Thyroid gland (tissue), 4 donors: Measurements from ENCODE around the gene MRPS27. TPM values are rescaled to one million over a fixed set of nuclear protein-coding genes. Genes with fewer than 3 reads are reported as not detected.

Source experiments
- DNase-seq, 2 donors: peaks; one replicate each; pipeline ENCODE4 v3.0.0-alpha.2; 2019
- H3K27ac ChIP-seq, 3 donors: fragments of 200-600 bp; sonication (generic); 1 replicate in 2 of 3; 2 replicates in 1 of 3; pipeline ENCODE4 v1.5.1; 2016 to 2019; ENCODE audit warnings: mild to moderate bottlenecking in 1 of 3, moderate library complexity in 1 of 3
- H3K27me3 ChIP-seq: fragments of 200-600 bp; sonication (generic); one replicate; pipeline ENCODE4 v1.5.1; 2019
- H3K36me3 ChIP-seq, 2 donors: fragments of 200-600 bp; sonication (generic); one replicate each; pipeline ENCODE4 v1.5.1; 2016 to 2019
- H3K4me1 ChIP-seq, 2 donors: fragments of 200-600 bp; sonication (generic); one replicate each; pipeline ENCODE4 v1.5.1; 2017 to 2019
- H3K4me3 ChIP-seq, 3 donors: fragments of 200-600 bp; sonication (generic); replicated peaks in 1 of 3; 1 replicate in 2 of 3; 2 replicates in 1 of 3; pipeline ENCODE4 v1.5.1; 2016; ENCODE audit warnings: mild to moderate bottlenecking in 1 of 3
- H3K9me3 ChIP-seq: fragments of 200-600 bp; sonication (generic); one replicate; pipeline ENCODE4 v1.5.1; 2017
- POLR2A ChIP-seq, 2 donors: fragments of 450-650 bp; IDR thresholded peaks; one replicate each; pipeline ENCODE4 v1.6.1; 2017; ENCODE audit warnings: antibody characterized with exemption in 2 of 2, mild to moderate bottlenecking in 2 of 2, moderate library complexity in 1 of 2
- WGBS, 2 donors: methylation state at CpG; one replicate each; pipeline ENCODE4 v1.1.5; 2017; 5-methylcytosine and 5-hydroxymethylcytosine counted together
- intact Hi-C: fragments of 100-400 bp; cut with DNase I; formaldehyde crosslinking; loops from one replicate; pipeline ENCODE4 v1.15.1; 2023
- total RNA-seq, 4 donors: library from RNA; depleted of rRNA; stranded (reverse); fragments of >200 nt; gene quantifications; one replicate each; pipeline ENCODE4 v1.2.3, GENCODE V29; 2016
- TF ChIP-seq, protein P1 (sequence below), 6 experiments: fragments of 200-600 bp in 3 of 6; fragments of 450-650 bp in 3 of 6; sonication (generic) in 3 of 6; IDR thresholded peaks; one replicate each; pipeline ENCODE4 v1.5.1; 2016 to 2019; ENCODE audit warnings: antibody characterized with exemption in 6 of 6, mild to moderate bottlenecking in 2 of 6, inconsistent platforms in 1 of 6, moderate library complexity in 1 of 6

MRPS27 gene
- total RNA-seq, 4 donors from 2014 or later: 71.4 to 86.1 (median 80.4) TPM

DNA sequence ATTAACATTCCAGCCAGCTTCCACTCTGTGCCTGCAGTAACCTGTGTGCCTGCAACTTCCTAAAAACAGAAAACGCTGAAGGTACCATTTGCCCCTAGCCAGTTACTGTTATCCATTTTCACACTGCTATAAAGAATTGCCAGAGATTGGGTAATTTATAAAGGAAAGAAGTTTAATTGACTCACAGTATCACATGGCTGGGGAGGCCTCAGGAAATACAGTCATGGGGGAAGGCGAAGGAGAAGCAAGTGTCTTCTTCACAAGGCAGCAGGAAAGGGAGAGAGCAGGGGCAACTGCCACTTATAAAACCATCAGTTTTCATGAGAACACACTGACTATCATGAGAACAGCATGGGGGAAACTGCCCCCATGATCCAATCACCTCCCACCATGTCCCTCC is 31.3 kb upstream of the MRPS27 start:
- H3K4me1 ChIP-seq: peaks cover 0 to 6% of the 10 kb centered on the region in 2 donors
- no peak overlapping the region for H3K4me3 ChIP-seq
- H3K27me3 ChIP-seq: no peaks in the 10 kb centered on the region
- 95 to 100% methylated on average over 2 of the region's 2 CpGs for WGBS, 2 donors
- no peak for TF ChIP-seq POLR2A (IDR thresholded peaks at IDR 0.05)
- TF ChIP-seq, protein P1, sequence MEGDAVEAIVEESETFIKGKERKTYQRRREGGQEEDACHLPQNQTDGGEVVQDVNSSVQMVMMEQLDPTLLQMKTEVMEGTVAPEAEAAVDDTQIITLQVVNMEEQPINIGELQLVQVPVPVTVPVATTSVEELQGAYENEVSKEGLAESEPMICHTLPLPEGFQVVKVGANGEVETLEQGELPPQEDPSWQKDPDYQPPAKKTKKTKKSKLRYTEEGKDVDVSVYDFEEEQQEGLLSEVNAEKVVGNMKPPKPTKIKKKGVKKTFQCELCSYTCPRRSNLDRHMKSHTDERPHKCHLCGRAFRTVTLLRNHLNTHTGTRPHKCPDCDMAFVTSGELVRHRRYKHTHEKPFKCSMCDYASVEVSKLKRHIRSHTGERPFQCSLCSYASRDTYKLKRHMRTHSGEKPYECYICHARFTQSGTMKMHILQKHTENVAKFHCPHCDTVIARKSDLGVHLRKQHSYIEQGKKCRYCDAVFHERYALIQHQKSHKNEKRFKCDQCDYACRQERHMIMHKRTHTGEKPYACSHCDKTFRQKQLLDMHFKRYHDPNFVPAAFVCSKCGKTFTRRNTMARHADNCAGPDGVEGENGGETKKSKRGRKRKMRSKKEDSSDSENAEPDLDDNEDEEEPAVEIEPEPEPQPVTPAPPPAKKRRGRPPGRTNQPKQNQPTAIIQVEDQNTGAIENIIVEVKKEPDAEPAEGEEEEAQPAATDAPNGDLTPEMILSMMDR (IDR thresholded peaks at IDR 0.05): no peak
- H3K27ac ChIP-seq: no peak overlapping the region
- intact Hi-C loops: no loop called here
- no peaks in the 10 kb centered on the region for H3K36me3 ChIP-seq
- no peak for DNase-seq
- no peaks in the 10 kb centered on the region for H3K9me3 ChIP-seq

DNA sequence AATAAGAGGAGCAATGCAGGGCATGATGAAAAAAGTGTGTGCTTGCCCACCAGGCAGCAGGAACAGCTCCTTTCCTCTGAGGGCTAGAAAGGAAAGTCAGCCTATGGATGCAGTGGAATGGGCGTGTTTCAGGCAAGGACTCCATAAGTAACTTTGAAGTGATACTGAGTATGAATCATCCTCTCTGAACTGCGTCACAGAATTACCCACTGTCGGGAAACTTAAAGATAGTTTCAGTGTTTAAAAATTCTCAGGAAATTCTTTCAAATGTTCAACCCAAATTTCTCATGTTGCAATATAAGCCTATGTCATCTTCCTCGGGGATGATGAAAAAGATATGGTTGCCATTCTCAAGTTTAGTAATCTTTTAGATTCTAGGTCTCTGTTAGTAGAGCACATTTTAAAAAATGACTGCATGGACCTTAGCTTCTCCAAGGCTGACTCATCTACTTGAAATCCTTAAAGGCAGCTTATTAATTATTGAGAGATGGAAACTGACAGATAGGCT is 27.8 kb upstream of the MRPS27 start:
- no peaks in the 10 kb centered on the region for H3K27me3 ChIP-seq
- no peak overlapping the region for H3K27ac ChIP-seq
- no peak for TF ChIP-seq POLR2A (IDR thresholded peaks at IDR 0.05)
- TF ChIP-seq, protein P1 (IDR thresholded peaks at IDR 0.05): no peak
- no peaks in the 10 kb centered on the region for H3K36me3 ChIP-seq
- H3K4me3 ChIP-seq: no peak overlapping the region
- intact Hi-C loops: no loop called here
- peaks cover 0 to under 1% of the 10 kb centered on the region in 2 donors for H3K4me1 ChIP-seq
- no peaks in the 10 kb centered on the region for H3K9me3 ChIP-seq
- WGBS, 2 donors: 84 to 93% methylated on average over 4 of the region's 4 CpGs
- no peak for DNase-seq

DNA sequence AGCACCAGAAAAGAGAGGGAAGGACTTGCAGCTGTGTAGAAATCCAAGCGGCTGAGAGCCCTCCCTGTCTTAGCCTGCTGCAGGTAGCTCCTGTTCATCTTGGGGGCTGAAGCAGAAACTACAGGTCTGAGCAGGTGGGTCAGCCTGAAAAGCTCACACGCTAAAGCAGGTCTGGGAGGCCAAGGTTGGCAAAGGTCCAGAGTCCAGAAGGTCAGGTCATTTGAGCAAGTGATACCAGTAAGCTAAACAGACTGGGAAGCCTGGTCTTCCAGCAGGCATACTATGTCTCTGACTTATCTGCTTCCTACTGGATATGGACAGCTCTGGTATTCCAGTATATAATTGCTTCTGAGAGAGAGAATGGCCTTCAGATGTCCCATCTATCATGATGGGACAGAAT is 26.4 kb upstream of the MRPS27 start:
- no peaks in the 10 kb centered on the region for H3K27me3 ChIP-seq
- TF ChIP-seq, protein P1 (IDR thresholded peaks at IDR 0.05): no peak
- TF ChIP-seq POLR2A (IDR thresholded peaks at IDR 0.05): no peak
- no peak overlapping the region for H3K27ac ChIP-seq
- peaks cover 0 to 8% of the 10 kb centered on the region in 2 donors for H3K36me3 ChIP-seq
- H3K4me3 ChIP-seq: no peak overlapping the region
- H3K9me3 ChIP-seq: no peaks in the 10 kb centered on the region
- intact Hi-C loops: no loop called here
- WGBS, 2 donors: 87 to 88% methylated on average over 2 of the region's 2 CpGs
- H3K4me1 ChIP-seq: no peaks in the 10 kb centered on the region
- DNase-seq: no peak

DNA sequence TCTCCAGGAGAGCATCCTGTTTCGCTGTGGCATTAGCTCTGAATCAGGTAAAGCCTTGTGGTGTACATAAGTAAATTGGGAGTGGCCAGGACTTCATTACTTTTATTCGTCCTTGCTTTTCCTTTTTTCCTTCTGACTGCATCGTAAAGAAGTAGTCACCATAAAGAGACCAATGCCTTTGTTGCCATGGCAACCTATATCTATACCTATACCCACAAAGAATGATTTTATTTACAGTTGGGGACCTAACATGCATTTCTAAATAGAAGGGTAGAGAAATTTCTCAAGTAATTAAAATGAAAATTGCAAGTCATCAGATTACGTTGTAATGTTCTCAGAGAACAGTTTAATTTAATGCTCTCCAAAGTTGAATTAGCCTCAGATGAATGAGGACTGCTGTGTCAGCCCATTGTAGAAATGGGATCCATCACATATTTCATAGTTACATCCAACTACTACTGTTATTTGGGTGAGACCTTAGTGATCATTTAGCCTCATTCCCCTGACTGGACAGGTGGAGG is 18.7 kb upstream of the MRPS27 start:
- H3K36me3 ChIP-seq: peaks cover 0 to 8% of the 10 kb centered on the region in 2 donors
- WGBS, 2 donors: 92 to 97% methylated on average over 4 of the region's 4 CpGs
- H3K4me3 ChIP-seq: no peak overlapping the region
- H3K9me3 ChIP-seq: no peaks in the 10 kb centered on the region
- H3K27me3 ChIP-seq: no peaks in the 10 kb centered on the region
- no peak for TF ChIP-seq POLR2A (IDR thresholded peaks at IDR 0.05)
- TF ChIP-seq, protein P1 (IDR thresholded peaks at IDR 0.05): no peak
- DNase-seq: no peak
- intact Hi-C loops: no loop called here
- H3K27ac ChIP-seq: peak overlapping the region in 2 of 3 donors; percentile 27 to 88
- peaks cover 32 to 38% of the 10 kb centered on the region in 2 donors for H3K4me1 ChIP-seq

DNA sequence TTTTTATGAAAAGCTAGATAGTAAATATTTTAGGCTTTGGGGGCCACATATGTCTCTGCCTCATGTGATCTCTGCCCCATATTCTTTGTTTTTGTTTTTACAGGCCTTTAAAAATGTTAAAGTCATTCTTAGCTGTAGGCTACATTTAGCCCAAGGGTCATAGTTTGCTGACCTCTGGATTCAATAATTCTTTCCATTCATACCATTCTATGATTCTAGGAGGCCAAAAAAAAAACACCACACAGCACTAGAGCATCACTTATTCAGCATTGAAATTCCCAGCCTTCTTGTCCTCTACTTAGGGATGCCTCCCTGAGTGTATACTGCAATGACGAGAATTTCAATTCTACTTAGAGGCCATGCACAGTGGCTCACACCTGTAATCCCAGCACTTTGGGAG is 17.1 kb upstream of the MRPS27 start:
- WGBS, 2 donors: 93 to 100% methylated on average over 1 of the region's 1 CpG
- no peaks in the 10 kb centered on the region for H3K9me3 ChIP-seq
- H3K4me3 ChIP-seq: no peak overlapping the region
- DNase-seq: no peak
- peaks cover 32 to 38% of the 10 kb centered on the region in 2 donors for H3K4me1 ChIP-seq
- no peak for TF ChIP-seq POLR2A (IDR thresholded peaks at IDR 0.05)
- TF ChIP-seq, protein P1 (IDR thresholded peaks at IDR 0.05): no peak
- peaks cover 0 to 1% of the 10 kb centered on the region in 2 donors for H3K36me3 ChIP-seq
- H3K27ac ChIP-seq: peak overlapping the region; percentile 72 to 88 (median 82)
- intact Hi-C loops: no loop called here
- H3K27me3 ChIP-seq: no peaks in the 10 kb centered on the region
